Measurements from ENCODE around the gene C1orf198. TPM values are rescaled to one million over a fixed set of nuclear protein-coding genes. Genes with fewer than 3 reads are reported as not detected.

Gene C1orf198, protein sequence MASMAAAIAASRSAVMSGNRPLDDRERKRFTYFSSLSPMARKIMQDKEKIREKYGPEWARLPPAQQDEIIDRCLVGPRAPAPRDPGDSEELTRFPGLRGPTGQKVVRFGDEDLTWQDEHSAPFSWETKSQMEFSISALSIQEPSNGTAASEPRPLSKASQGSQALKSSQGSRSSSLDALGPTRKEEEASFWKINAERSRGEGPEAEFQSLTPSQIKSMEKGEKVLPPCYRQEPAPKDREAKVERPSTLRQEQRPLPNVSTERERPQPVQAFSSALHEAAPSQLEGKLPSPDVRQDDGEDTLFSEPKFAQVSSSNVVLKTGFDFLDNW
- total RNA-seq, result 3.5 and 3.9 TPM in 2 replicates

DNA sequence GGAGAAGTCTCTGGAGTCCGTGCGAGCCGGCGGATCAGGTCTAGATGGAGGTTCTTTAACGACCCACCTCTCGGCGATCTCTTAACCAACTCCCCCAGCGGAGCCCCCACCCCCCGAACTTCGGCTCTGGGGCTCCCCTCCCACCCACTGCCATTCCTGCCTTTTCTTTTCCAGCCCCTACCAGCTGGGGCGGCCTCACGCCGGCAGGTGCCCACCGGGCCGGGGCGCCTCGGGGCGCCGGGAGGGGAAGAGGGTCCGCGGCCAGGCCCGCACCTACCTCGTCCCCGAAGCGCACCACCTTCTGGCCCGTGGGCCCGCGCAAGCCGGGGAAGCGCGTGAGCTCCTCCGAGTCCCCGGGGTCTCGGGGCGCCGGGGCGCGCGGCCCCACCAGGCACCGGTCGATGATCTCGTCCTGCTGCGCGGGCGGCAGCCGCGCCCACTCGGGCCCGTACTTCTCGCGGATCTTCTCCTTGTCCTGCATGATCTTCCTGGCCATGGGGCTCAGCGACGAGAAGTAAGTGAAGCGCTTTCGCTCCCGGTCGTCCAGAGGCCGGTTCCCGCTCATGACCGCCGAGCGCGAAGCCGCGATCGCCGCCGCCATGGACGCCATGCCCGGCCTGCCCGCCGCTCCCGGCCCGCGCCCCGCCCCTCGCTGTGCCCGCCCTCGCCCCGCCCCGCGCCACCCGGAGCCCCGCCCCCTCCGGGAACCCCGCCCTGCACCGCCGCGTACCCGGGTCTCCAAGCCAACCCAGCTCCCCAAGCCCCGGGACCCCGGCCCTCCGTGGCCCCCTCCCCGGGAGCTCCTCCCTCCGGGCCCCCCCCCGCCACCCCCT is at the start of gene C1orf198:
C1orf198 (minus strand) TSS at position 619 of the 833 bp plus-strand sequence; CDS start at position 610, 9 bp downstream.
- Mint-ChIP-seq H3K4me1 (peaks cover 13% of the 10 kb centered on the region), H3K27me3 (peaks cover 21% of the 10 kb centered on the region), H3K36me3 (ENCODE audit: low read depth) (peaks cover 4% of the 10 kb centered on the region), H3K9me3 (no peaks in the 10 kb centered on the region), H3K27ac (peak within 1 kb of the TSS; percentile 56), H3K4me3 (peak within 1 kb of the TSS; percentile 89)
- CTCF ChIA-PET, result no interaction called here
- intact Hi-C loops (cut with micrococcal nuclease), result loop anchor here (2.0 to 5.0 kb wide), 5 partner anchors 111 to 659 kb away; partner anchors contain the start of genes ARV1, COG2, EXOC8 and FAM89A
- TF ChIP-seq, protein P1, sequence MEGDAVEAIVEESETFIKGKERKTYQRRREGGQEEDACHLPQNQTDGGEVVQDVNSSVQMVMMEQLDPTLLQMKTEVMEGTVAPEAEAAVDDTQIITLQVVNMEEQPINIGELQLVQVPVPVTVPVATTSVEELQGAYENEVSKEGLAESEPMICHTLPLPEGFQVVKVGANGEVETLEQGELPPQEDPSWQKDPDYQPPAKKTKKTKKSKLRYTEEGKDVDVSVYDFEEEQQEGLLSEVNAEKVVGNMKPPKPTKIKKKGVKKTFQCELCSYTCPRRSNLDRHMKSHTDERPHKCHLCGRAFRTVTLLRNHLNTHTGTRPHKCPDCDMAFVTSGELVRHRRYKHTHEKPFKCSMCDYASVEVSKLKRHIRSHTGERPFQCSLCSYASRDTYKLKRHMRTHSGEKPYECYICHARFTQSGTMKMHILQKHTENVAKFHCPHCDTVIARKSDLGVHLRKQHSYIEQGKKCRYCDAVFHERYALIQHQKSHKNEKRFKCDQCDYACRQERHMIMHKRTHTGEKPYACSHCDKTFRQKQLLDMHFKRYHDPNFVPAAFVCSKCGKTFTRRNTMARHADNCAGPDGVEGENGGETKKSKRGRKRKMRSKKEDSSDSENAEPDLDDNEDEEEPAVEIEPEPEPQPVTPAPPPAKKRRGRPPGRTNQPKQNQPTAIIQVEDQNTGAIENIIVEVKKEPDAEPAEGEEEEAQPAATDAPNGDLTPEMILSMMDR (IDR thresholded peaks at IDR 0.05), result no peak
- POLR2A ChIA-PET, result no interaction called here
- peak; percentile 81 for DNase-seq
- peak; percentile 95 for ATAC-seq (ENCODE audit: low read depth)

- ATAC-seq (ENCODE audit: low read depth), result peak; percentile 79
- POLR2A ChIA-PET, result no interaction called here
- Mint-ChIP-seq H3K4me3 (no peak overlapping the region), H3K27ac (peak overlapping the region; percentile 11), H3K9me3 (no peaks in the 10 kb centered on the region), H3K27me3 (no peaks in the 10 kb centered on the region), H3K36me3 (ENCODE audit: low read depth) (peaks cover 74% of the 10 kb centered on the region), H3K4me1 (no peaks in the 10 kb centered on the region)
- TF ChIP-seq, protein P1 (IDR thresholded peaks at IDR 0.05), result peak; percentile 52
- intact Hi-C loops (cut with micrococcal nuclease), result loop anchor here (1.0 to 10.0 kb wide), 6 partner anchors 62 to 417 kb away; partner anchors contain the start of genes ARV1, EXOC8, FAM89A and SPRTN
- DNase-seq, result peak; percentile 36
- CTCF ChIA-PET, result interaction anchor here (0.8 to 1.6 kb wide), 8 partner anchors 61 to 294 kb away, joined by 3 to 13 read pairs (median 4); partner anchors contain the start of genes ARV1 and TTC13
These were observed 49.2 kb upstream of the C1orf198 start for GRCh38 chr1:230917284-230918135.

DNA sequence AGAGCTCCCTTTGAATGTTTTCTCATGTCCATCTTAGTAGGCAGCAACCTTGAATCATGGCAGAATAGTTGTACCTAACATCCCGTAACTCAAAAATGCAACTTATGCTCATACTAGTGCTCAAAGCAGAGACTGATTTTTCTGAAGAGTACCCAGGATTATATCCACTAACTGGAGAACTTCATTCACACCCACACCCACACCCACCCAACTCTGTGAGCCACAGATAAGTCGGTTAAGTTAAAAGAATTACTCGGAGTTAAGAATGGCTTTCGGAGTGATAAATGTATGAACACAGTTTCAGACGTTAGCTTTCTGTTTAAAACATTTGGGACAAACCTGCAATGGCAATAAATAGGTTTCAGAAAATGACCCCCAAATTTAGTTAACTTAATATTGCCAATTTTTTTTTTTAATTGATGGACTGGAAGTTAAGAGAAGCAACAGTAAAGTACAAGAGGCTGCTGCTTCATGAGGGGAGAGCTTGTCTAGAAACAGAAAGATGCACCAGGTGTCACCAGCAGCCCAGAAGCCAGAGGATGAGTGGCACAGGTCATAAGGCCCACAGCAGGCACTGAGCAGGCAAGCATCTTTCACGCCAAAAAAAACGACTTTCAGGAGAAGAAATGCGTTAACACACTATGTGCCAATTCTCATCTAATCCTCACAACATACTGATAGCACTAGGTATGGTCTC is 48.4 kb upstream of the C1orf198 start:
- ATAC-seq (ENCODE audit: low read depth), result no peak
- TF ChIP-seq, protein P1 (IDR thresholded peaks at IDR 0.05), result no peak
- CTCF ChIA-PET, result interaction anchor here (0.6 to 1.5 kb wide), 6 partner anchors 31 to 298 kb away, joined by 3 to 13 read pairs (median 4); partner anchors contain the start of genes ARV1 and TTC13
- Mint-ChIP-seq H3K36me3 (ENCODE audit: low read depth) (peaks cover 74% of the 10 kb centered on the region), H3K27me3 (no peaks in the 10 kb centered on the region), H3K27ac (no peak overlapping the region), H3K4me1 (no peaks in the 10 kb centered on the region), H3K9me3 (no peaks in the 10 kb centered on the region), H3K4me3 (no peak overlapping the region)
- POLR2A ChIA-PET, result no interaction called here
- intact Hi-C loops (cut with micrococcal nuclease), result loop anchor here (1.0 to 10.0 kb wide), 6 partner anchors 63 to 418 kb away; partner anchors contain the start of genes ARV1, EXOC8, FAM89A and SPRTN
- DNase-seq, result no peak

DNA sequence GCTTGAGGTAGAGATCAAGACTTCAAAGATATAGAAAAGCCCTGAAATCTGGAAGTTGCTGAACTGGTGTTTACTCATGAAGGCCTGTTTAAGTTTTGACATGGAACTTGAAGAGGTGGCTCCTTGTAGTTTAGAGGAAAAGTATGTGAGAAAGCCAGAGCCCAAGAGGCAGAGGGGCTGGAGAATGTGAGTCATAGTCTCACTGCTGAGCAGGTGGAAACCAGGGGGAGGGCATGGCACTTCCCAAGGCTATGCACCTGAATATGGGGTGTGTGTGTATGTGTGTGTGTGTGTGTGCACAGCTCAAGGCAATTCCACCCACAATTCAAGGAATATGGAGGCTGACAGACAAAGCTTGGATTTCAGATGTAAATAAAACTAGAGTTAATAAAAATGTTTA is 46.8 kb upstream of the C1orf198 start:
- POLR2A ChIA-PET, result no interaction called here

More for the DNA sequence above, 46.8 kb upstream of the C1orf198 start:
- peaks cover 78% of the 10 kb centered on the region for H3K36me3 Mint-ChIP-seq (ENCODE audit: low read depth)
- H3K4me1 Mint-ChIP-seq, result no peaks in the 10 kb centered on the region
- DNase-seq (no peak), ATAC-seq (ENCODE audit: low read depth) (no peak)
- intact Hi-C loops (cut with micrococcal nuclease), result loop anchor here (5.0 to 10.0 kb wide), 2 partner anchors 127 to 420 kb away; partner anchors contain the start of genes EXOC8, FAM89A and SPRTN
- H3K4me3 Mint-ChIP-seq, result no peak overlapping the region
- no peaks in the 10 kb centered on the region for H3K9me3 Mint-ChIP-seq
- TF ChIP-seq, protein P1 (IDR thresholded peaks at IDR 0.05), result no peak
- CTCF ChIA-PET, result interaction anchor here (1.0 kb wide), 1 partner anchor 296 kb away, joined by 3 read pairs; no protein-coding TSS in a partner anchor
- H3K27me3 Mint-ChIP-seq, result no peaks in the 10 kb centered on the region
- H3K27ac Mint-ChIP-seq, result no peak overlapping the region
